Loucy (cell line): ENCODE results near the gene ZDHHC18.

Source experiments
- EZH2phosphoT487 ChIP-seq: fragments of 200-600 bp; IDR thresholded peaks from 2 replicates; pipeline ENCODE4 v1.6.1; 2018; ENCODE audit warnings: antibody characterized with exemption, mild to moderate bottlenecking, moderate library complexity, borderline replicate concordance
- TF ChIP-seq, protein P1 (sequence below): fragments of 200-600 bp; sonication (generic); conservative IDR thresholded peaks from 2 replicates; pipeline ENCODE4 v1.5.1; 2014; ENCODE audit warnings: mild to moderate bottlenecking, antibody characterized with exemption, low read length

DNA sequence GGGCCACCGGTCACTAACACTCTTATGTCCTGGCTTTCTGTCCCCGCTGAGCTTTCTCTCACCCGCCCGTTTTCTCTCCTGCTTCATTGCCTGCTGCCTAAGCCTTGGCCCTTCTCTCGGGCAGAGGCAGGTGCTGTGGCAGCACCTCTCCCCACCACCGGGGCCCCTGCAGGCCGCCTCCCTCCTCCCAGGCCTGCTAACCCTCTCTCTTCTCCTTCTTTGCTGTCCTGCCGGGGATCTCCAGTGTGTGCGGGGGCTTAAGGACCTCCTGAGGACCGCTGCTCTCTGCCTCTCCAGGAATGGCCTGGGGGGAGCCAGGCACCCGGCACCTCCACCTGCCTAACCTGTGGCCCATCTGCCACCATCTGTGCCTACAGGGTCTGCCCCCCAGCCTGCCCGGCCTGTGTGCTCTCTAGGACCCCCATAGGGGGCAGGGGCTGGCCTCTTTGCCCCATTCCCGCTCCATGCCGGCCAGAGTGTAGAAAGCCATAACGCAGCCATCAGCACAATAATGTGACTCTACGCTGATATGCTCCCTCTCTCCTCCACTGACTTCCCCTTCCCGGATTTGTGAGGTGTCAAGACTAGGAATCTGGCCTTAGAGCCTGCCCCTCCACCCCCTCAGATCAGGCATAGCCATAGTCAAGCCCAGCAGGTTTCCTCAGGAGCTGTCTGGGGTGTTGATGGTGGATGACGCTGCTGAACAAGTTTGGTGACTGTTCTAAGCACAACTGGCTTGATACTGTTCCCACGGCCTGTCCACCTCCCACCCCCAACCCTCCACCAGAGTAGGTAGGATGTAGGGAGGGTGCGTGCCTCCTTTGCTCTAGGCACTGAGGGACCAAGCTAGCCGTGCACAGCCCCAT, 30.3 kb downstream of the ZDHHC18 start:
- TF ChIP-seq, protein P1, sequence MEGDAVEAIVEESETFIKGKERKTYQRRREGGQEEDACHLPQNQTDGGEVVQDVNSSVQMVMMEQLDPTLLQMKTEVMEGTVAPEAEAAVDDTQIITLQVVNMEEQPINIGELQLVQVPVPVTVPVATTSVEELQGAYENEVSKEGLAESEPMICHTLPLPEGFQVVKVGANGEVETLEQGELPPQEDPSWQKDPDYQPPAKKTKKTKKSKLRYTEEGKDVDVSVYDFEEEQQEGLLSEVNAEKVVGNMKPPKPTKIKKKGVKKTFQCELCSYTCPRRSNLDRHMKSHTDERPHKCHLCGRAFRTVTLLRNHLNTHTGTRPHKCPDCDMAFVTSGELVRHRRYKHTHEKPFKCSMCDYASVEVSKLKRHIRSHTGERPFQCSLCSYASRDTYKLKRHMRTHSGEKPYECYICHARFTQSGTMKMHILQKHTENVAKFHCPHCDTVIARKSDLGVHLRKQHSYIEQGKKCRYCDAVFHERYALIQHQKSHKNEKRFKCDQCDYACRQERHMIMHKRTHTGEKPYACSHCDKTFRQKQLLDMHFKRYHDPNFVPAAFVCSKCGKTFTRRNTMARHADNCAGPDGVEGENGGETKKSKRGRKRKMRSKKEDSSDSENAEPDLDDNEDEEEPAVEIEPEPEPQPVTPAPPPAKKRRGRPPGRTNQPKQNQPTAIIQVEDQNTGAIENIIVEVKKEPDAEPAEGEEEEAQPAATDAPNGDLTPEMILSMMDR, result no peak
- TF ChIP-seq EZH2phosphoT487, result no peak
